GM18499 (cell line): ENCODE measurements around the gene RNF19B.

Source experiments
- ATAC-seq: cut with Tn5 transposase; IDR thresholded peaks from one replicate; pipeline ENCODE4 v1.9.1; 2021; ENCODE audit warnings: moderate number of reproducible peaks; ENCODE audit not compliant: insufficient read depth, unreplicated experiment

Gene RNF19B, protein sequence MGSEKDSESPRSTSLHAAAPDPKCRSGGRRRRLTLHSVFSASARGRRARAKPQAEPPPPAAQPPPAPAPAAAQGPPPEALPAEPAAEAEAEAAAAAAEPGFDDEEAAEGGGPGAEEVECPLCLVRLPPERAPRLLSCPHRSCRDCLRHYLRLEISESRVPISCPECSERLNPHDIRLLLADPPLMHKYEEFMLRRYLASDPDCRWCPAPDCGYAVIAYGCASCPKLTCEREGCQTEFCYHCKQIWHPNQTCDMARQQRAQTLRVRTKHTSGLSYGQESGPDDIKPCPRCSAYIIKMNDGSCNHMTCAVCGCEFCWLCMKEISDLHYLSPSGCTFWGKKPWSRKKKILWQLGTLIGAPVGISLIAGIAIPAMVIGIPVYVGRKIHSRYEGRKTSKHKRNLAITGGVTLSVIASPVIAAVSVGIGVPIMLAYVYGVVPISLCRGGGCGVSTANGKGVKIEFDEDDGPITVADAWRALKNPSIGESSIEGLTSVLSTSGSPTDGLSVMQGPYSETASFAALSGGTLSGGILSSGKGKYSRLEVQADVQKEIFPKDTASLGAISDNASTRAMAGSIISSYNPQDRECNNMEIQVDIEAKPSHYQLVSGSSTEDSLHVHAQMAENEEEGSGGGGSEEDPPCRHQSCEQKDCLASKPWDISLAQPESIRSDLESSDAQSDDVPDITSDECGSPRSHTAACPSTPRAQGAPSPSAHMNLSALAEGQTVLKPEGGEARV

DNA sequence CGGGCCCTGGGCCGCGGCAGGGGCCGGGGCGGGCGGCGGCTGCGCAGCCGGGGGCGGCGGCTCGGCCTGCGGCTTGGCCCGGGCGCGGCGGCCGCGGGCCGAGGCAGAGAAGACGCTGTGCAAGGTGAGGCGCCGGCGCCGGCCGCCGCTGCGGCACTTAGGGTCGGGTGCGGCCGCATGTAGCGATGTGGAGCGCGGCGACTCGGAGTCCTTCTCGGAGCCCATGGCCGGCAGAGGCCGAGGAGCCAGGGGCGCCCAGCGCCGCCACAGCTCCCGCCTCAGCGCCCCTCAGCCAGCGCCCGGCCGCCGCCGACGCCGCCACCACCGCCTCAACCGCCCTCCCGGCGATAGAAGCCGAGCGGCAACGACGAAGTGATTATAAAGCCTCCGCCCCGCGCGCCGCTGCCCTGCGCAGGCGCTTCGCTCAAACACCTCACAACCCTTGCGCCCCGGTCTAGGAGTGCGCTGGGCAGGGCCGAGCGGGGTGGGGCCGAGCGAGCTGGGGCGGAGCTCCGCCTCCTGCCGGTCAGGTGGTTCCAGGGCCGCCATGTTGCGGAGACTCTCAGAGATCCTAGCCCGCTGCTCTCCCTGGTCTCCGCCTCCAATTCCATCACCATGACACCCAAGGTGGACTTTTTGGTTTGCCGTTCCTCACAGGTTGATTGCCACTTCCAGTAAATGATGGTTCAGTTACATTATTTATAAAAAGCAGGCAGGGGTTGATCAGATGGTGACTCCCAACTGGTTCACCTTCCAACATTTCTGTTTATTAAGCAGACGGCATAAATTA is at the start of gene RNF19B:
Gene RNF19B, minus strand, starts transcription at position 349 of the 790 bp plus-strand sequence. Its CDS starts 124 bp downstream, at position 225.
- ATAC-seq: peak; percentile 52

DNA sequence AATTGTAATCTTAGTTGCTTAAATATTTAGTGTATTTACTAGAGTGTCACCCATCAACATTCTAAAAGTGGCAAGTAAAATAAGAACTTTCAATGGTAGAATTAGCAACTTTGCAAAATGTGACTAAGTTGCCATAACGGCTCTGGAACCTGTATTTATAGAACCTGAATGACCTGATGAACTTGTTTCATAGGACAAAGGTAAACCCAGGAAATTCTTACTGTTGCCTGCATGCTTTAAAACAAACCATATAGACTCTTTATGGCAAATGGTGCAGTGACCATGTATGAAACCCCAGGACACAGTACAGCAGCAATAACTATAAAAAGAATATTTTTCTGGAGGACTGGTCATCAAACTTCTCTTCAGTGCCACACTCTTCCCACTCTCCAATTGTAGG is 49.2 kb upstream of the RNF19B start:
- no peak for ATAC-seq

DNA sequence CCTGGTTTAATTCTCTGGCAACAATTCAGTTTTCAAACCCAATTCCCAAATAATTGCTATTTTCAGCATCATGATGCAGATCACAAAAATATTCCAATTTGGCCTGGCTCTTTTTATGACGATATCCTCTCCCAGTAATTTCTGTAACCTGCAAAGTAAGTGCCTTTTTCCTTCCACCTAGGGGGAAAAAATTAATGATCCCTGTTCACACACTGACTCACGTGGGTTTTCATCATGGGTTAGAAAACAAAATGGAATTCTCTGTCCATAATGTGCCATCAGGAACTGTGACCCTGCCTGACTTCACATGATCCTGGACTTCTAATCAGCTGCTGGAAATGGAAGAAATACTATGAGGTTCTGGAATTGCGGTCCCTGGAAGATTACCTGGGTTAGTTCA is 47.6 kb upstream of the RNF19B start:
- ATAC-seq: no peak

DNA sequence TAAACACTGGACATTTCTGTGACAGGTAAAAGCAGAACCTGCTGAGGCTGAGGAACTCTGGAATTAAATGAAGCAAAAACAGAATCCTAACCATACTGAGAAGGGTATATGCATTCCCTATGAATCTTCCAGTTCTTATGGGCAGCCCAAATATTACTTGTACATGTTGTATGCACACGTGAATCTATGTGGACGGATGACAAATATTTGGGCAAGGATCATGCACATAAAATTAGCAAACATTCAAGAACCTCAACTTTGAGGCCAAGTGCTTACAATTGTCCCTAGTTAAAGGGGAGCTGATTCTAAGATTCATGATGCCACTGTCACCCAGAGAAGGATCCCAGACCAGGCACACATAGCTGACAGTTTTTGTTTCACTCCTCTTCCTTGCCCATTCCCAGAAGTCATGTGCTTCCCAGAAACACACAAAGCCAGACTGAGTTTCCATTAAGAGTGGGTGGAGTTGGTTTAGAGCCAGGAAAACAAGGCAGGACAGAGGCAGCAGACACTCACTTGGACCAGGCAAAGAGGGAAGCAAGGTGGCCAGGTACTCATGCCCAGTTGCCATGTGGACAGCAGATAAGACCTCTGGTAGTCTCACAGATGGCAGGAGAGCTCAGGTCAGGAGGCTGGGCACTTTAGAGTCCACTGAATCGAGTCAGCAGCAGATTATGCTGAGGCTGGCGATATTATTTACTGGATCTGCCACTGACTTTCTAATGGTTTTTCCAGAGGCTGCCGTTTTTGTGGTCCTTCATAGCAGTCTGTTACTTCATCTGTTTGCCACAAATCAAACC is 46.5 kb upstream of the RNF19B start:
- no peak for ATAC-seq

DNA sequence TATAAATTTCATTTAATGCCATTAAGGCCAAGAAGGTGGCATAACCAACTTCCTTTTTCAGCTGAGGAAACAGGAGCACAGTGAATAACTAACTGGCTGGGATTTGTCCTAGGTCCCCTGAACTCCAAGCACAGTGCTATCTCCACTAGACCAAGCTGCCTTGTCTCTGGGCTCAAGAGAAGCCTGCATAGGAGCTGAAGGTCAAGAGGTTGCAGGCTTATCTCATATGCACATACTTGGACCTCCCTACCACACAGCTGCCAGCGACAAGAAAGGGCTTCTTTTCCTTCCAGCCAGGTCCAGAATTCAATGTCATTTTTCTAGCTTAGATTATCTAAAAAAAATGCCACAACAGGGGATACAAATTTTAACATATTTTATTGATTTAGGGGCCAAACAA is 45.0 kb upstream of the RNF19B start:
- ATAC-seq: no peak

DNA sequence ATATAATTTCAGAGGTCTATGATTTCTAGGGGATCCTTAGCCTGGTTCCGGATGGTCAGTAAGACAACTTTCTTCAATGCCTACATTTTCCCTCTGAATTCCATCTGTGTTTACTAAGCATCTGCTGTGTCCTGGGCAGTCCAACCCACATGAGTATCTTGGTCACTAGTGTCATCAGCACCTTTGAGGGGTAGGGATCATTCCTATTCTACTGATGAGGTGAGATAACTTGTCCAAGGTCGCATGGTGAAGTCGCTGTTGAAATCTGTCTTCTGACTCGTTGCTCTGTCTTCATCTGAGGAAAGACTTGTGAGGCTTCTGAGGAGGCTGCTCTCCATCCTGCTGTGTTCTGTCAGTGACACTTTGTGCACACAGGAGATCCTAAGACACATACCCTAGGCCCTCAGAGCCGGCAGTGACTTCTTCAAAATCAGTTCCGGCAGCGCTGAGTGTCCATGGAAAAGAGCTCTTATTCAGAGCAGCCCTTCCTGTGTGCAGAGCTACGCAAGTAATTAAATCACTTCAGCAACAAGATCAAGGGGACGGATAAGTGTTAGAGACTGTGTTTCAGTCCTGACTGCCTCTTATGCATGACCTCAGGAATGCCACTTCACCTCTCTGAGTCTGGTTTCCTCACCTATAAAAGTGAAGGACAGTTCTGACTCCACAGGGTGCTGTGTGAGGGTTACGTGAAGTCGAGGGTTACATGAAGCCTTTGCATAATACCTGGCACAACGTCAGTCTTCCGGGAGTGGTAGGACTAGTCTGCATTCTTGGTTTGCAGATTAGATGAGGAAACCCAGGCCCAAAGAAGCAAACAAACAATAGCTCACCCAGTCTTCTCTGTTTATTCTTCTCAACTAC is 43.7 kb upstream of the RNF19B start:
- no peak for ATAC-seq

DNA sequence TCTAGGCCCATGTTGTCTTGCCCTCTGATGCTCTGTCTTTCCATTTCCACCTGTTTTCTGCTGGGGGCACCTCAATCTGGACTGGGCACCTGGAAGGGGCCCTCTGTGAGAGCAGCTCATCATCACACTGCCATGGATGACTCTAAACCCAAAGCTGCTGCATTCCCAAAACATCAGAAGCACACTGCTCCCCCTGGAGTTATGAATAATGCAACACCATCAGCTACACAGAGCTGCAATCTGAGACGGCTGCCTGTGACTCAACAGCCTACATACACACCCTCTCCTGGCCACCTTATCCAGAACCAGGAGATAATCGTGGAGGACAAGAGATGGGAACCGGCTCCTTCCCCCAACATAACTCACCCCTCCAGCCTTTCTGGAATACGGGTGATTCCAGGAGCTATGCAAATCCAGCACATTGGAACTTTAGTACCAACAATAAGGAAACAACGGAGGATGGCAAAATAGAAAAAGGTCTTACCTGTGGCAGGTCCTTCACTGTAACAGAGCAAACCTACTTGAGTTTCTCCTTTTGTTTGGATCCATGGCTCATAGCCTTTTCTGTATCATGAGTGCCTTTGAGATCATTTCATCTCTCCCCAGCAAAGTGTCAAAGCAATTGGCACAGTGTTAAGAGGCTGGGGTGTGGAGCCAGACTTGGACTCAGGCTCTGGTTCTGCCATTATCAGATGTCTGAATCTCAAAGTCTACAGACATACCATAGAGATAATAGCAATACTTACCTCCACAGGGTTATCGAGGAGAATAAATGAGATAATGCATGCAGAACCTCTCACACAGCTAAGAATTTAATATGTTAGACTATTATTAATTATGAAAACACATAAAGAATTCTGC is 42.8 kb upstream of the RNF19B start:
- no peak for ATAC-seq

DNA sequence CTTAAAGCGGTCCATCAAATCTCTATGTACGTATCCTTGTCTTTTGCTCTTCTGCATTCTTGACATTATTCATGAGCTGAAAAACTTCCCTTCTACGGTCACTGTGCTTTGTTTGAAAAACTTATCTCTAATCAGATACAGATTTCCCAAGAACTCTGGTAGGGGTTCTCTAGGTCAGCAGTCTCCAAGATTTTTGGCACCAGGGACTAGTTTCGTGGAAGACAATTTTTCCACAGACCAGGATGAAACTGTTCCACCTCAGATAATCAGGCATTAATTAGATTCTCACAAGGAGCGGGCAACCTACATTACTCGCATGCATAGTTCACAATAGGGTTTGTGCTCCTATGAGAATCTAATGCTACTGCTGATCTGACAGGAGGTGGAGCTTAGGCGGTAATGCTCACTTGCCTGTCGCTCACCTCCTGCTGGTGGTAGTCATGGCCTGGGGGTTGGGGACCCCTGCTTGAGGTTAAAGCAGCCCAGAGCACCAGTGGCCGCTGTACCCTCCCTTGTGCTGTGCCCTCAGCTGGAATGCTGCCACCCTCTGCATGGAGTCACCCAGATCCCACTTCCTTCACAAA is 41.3 kb upstream of the RNF19B start:
- ATAC-seq: no peak

DNA sequence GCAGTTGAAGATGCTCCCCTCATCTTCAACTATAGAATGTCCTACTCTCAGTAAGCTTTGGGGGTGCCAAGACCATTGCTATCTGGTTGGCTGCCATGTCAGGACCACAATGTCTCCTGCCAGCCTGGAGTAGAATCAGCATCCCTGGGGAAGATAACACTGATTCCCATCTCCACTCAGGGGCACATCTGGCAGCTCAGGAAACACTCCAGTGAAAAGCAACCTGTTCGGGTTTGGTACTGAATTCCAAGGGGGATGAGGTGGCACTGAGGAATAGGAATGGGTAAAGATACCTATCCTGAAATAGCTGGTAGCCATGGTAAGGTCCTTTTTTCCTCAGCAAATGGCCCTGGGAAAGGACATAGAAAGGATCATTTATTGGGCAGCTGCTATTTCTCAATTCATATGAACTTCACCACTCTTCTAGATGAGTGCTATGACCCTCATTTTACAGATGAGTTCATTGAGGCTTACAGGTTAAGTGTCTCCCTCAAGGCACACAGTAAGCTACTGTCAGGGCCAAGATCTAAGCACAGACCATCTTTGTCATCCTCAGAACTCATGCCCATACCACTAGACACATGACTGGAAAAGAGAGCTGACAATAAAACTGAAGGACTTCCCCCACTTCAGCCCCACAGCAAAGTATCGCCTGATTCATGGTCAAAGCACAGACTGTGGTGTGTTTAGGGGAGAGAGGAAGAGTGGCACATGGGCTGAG is 40.7 kb upstream of the RNF19B start:
- no peak for ATAC-seq

DNA sequence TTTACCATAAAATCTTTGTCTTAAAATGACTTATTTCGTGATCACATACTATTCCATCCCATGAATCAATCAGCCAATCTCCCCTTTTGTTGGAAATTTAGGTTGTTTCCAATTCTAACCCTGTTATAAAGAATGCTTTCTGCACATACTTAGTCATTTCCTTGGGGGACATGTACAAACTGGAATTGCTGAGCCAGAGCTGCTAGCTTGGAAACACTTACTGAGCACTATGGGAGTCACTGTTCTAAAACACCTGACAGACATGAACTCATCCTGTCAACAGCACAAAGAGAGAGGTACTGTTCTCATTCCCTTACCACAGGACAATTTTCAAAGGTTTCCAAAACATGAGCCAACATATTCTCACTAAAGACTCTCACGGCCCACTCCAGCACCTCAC is 40.0 kb upstream of the RNF19B start:
- ATAC-seq: no peak

DNA sequence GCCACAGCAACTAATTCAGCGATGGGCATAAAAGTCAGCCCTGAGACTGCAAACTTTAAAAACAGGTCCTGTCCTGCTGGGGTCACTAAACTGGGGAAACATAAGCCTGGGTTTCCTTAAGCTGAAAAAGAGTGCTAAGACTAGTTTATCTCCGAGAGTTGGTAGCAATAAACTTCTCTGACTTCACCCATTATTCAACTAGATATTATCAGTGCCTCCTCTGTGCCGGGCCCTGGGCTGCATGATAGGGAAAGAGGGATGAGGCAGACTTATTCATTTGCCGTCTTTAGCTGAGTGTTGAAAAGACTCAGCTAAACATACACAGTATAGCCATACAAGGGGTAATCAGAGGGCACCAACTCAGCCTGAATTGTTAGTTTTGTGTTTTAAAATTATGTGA is 39.0 kb upstream of the RNF19B start:
- no peak for ATAC-seq

DNA sequence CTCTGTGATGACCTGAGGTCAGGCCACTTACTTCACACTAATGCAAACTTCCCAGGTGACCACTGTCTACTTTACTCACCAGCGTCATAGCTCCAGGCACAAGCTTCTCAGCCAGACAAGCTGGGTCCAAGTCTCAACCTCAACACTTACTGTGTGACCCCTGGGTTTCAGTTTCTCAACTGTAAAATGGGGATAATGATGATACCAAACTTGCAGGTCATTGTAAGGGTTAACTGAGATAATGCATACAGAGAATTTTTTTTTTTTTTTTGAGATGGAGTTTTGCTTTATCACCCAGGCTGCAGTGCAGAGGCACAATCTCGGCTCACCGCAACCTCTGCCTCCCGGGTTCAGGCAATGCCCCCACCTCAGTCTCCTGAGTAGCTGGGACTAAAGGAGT is 37.4 kb upstream of the RNF19B start:
- ATAC-seq: no peak

DNA sequence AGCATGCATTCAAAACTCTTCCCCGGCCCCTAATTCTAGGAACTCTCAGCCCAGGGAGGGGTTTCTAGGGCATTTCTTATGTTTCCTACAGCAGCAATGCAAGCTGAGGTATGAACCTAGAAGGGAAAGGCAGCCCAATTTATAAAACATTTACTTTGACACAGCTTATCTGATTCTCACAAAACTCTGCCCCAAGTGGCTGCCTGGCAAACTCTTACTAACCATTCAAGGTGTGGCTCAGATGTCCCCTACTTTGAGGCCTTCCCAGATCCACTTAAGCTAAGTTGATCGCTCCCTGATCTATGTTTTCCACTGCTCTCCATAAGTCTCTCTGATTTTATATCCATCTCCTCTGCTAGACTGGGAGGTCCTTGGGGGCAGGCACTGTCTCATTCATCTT is 36.7 kb upstream of the RNF19B start:
- no peak for ATAC-seq

DNA sequence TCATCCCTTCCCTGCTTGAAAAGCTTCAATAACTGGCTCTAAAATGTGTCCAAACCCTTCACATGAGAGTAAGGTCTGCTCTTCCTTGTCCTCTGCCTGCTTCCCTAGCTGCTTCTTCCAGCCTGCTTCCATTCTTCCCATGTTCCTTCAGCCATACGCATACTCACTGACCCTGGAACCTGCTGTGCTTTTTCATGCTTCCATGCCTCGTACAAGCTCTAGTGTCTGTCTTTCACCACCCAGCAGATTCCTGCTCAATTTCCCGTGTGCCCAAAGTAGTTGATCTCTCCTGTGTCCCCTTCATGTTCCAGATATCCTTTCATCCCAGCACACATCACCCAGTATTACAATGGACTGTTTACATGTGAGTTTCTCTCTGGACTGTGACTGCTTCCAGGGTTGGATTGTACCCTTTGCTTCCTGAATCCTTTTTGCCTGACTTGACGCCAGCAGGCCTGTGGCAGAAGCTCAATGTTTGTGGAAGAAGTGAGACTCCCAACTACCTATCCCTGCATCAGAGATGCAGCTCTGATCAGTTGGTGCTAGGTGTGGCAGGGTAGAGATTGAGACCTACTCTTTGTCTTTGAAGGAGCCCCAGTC is 35.9 kb upstream of the RNF19B start:
- ATAC-seq: no peak

DNA sequence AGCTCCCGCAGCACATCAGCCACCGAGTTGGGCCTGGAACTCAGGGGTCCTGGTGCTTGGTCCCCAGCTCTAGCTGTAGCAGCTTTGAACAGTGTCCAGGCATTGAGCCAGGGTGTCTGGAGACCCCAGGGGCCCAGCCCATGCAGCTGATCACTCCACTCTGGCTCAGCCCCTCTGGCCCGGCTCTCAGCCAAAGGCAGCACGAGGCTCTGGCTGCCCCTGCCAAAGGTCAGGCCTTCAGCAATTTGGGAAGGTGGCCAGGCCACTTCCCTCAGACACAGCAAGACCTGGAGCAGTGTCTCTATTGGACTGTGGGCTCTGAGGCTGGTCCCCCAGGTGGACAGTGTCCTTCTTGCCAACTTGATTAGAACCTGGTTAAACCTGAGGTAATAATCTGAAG is 34.4 kb upstream of the RNF19B start:
- no peak for ATAC-seq

DNA sequence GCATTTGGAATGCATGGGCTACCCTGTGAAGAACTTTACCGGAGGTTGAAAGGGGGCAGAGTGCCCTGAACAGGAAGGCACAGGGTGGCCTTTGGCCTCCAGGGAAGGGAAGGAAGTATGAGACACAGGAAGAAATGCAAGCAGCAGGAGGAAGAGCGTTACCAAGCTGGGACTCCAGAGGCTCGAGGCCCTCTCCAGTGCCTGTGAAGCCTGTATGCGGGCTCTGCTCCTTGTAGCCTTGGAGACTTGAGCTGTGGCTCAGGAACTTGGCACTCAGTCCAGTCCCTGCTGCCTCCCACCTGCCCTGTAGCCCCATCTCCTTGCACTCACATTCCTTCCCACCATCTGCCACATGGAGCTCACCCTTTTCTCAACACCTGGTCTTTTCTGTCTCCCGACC is 33.5 kb upstream of the RNF19B start:
- no peak for ATAC-seq

DNA sequence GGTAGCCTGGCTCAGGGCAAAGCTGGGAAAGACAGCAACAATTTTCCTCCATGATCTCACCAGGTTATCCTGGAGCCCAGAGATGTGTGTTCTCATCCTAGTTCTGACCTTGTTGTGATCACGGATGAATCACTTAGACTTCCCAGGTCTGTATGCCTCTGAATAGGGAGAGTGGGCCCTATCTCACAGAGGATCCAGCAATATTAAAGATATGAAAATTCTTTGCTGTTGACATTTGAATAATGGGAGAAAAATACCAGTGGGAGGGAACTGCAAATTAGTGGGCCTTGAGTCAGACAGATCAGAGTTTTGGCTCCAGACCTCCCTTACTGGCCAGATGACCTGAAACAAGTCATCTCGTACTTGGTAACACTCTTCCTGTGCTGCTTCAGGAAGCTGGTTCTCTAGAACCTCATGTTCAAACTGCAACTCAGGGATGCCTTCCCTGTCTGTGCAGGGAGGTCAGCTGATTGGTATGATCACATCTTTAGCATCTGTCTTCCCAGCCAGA is 32.8 kb upstream of the RNF19B start:
- no peak for ATAC-seq
